Activated naive CD4-positive, alpha-beta T cell treated with anti-CD3 and anti-CD28 coated beads, Interleukin-2, amount 10 ng/mL, durations not matched to agents 7 days and 5 days (primary cell): ENCODE results near the gene BCL2L1.

Experiments
- CTCF ChIA-PET: fragments of 350-600 bp; sonication (Branson Sonifier 250); formaldehyde crosslinking; loops from one replicate; lab custom pipeline; 2021; ENCODE audit warnings: antibody characterized with exemption; lab: Charles Lee
- DNase-seq: peaks from one replicate; pipeline ENCODE4 v3.0.0-alpha.2; 2020
- H3K27ac Mint-ChIP-seq: one replicate; pipeline ENCODE4 v1.8.0; 2021; ENCODE audit warnings: mild to moderate bottlenecking, moderate library complexity, mixed read lengths
- H3K27me3 Mint-ChIP-seq: one replicate; pipeline ENCODE4 v1.8.0; 2021; ENCODE audit warnings: mild to moderate bottlenecking, mixed read lengths
- H3K36me3 Mint-ChIP-seq: one replicate; pipeline ENCODE4 v1.8.0; 2021; ENCODE audit warnings: mixed read lengths
- H3K4me1 Mint-ChIP-seq: one replicate; pipeline ENCODE4 v1.8.0; 2021; ENCODE audit warnings: mixed read lengths
- H3K4me3 Mint-ChIP-seq: one replicate; pipeline ENCODE4 v1.8.0; 2021; ENCODE audit warnings: mild to moderate bottlenecking, moderate library complexity, mixed read lengths
- H3K9me3 Mint-ChIP-seq: one replicate; pipeline ENCODE4 v1.8.0; 2021; ENCODE audit warnings: mixed read lengths

The BCL2L1 gene

GRCh38 chr20:31746068-31746878 is 23.6 kb upstream of the BCL2L1 start:
- no peaks in the 10 kb centered on the region for H3K27me3 Mint-ChIP-seq
- H3K36me3 Mint-ChIP-seq = peaks cover 54% of the 10 kb centered on the region
- CTCF ChIA-PET = interaction anchor here (1.6 kb wide), 1 partner anchor 22 kb away, joined by 3 read pairs; no protein-coding TSS in a partner anchor
- no peak overlapping the region for H3K4me3 Mint-ChIP-seq
- no peak for DNase-seq
- H3K9me3 Mint-ChIP-seq = no peaks in the 10 kb centered on the region
- peak overlapping the region; percentile 81 for H3K27ac Mint-ChIP-seq
- H3K4me1 Mint-ChIP-seq = peaks cover 42% of the 10 kb centered on the region

- Mint-ChIP-seq H3K9me3 (no peaks in the 10 kb centered on the region), H3K4me3 (no peak overlapping the region), H3K4me1 (peaks cover 14% of the 10 kb centered on the region), H3K27me3 (peaks cover 9% of the 10 kb centered on the region), H3K36me3 (peaks cover 22% of the 10 kb centered on the region), H3K27ac (no peak overlapping the region)
- DNase-seq = no peak
- CTCF ChIA-PET = interaction anchor here (0.7 to 2.5 kb wide), 2 partner anchors 65 to 107 kb away, joined by 3 to 12 read pairs; no protein-coding TSS in a partner anchor
Observed at GRCh38 chr20:31740656-31741323, 18.1 kb upstream of the BCL2L1 start.

- Mint-ChIP-seq H3K4me1 (peaks cover 9% of the 10 kb centered on the region), H3K9me3 (no peaks in the 10 kb centered on the region), H3K36me3 (peaks cover 16% of the 10 kb centered on the region), H3K4me3 (no peak overlapping the region), H3K27ac (no peak overlapping the region), H3K27me3 (peaks cover 9% of the 10 kb centered on the region)
- CTCF ChIA-PET = interaction anchor here (1.0 to 3.2 kb wide), 4 partner anchors 16 to 127 kb away, joined by 3 to 17 read pairs (median 10); no protein-coding TSS in a partner anchor
- DNase-seq = no peak
Observed at GRCh38 chr20:31740208-31740607, 17.5 kb upstream of the BCL2L1 start.

DNA sequence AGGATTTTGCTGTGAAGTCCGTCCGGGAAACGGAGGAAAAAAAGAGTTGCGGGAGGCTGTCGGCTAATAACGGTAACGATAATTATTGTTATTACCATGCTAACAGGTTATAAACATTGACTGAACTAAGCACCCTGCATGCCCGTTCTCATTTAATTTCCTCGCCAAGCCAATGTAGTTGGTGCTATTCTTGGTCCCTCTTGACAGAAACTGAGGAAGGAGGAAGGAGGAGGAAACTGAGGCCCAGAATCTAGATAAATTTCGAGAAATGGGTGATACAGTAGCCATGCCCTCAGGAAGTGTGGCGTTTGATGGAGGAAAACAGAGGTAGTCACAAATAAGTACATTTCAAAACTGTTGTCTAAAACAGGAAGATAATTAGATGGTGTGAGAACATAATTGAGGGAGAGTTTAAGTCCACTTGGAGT is 16.9 kb upstream of the BCL2L1 start:
- DNase-seq = no peak
- peaks cover 12% of the 10 kb centered on the region for H3K36me3 Mint-ChIP-seq
- peaks cover 9% of the 10 kb centered on the region for H3K27me3 Mint-ChIP-seq
- no peak overlapping the region for H3K27ac Mint-ChIP-seq
- H3K4me3 Mint-ChIP-seq = no peak overlapping the region
- peaks cover 8% of the 10 kb centered on the region for H3K4me1 Mint-ChIP-seq
- H3K9me3 Mint-ChIP-seq = no peaks in the 10 kb centered on the region
- CTCF ChIA-PET = interaction anchor here (1.0 to 3.2 kb wide), 4 partner anchors 16 to 127 kb away, joined by 3 to 17 read pairs (median 10); no protein-coding TSS in a partner anchor

- Mint-ChIP-seq H3K4me3 (no peak within 1 kb of the TSS), H3K36me3 (peaks cover 8% of the 10 kb centered on the region), H3K27ac (no peak within 1 kb of the TSS), H3K27me3 (peaks cover 11% of the 10 kb centered on the region), H3K4me1 (peaks cover 8% of the 10 kb centered on the region), H3K9me3 (no peaks in the 10 kb centered on the region)
- CTCF ChIA-PET = interaction anchor here (1.0 to 3.2 kb wide), 4 partner anchors 15 to 126 kb away, joined by 3 to 17 read pairs (median 10); no protein-coding TSS in a partner anchor
- DNase-seq = peak; percentile 91
Observed at GRCh38 chr20:31738729-31739549, 16.3 kb upstream of the BCL2L1 start, which contains the start of gene TPX2. Gene TPX2, plus strand, starts transcription at chr20:31739290. Its CDS starts 18,187 bp downstream, at chr20:31757477.

GRCh38 chr20:31731321-31731717 is 8.7 kb upstream of the BCL2L1 start:
- Mint-ChIP-seq H3K27ac (no peak overlapping the region), H3K36me3 (no peaks in the 10 kb centered on the region), H3K27me3 (peaks cover 13% of the 10 kb centered on the region), H3K9me3 (no peaks in the 10 kb centered on the region), H3K4me3 (no peak overlapping the region), H3K4me1 (no peaks in the 10 kb centered on the region)
- DNase-seq = no peak
- CTCF ChIA-PET = no interaction called here

GRCh38 chr20:31723319-31724078 is 831 bp upstream of the BCL2L1 start:
- Mint-ChIP-seq H3K4me3 (peak overlapping the region; percentile 96), H3K4me1 (peaks cover 28% of the 10 kb centered on the region), H3K27ac (peak overlapping the region; percentile 97), H3K9me3 (no peaks in the 10 kb centered on the region), H3K36me3 (peaks cover 38% of the 10 kb centered on the region), H3K27me3 (no peaks in the 10 kb centered on the region)
- CTCF ChIA-PET = interaction anchor here (0.6 to 10.5 kb wide), 34 partner anchors 8 to 165 kb away, joined by 3 to 348 read pairs (median 5); partner anchors contain the start of gene TPX2
- DNase-seq = peak; percentile 97

DNA sequence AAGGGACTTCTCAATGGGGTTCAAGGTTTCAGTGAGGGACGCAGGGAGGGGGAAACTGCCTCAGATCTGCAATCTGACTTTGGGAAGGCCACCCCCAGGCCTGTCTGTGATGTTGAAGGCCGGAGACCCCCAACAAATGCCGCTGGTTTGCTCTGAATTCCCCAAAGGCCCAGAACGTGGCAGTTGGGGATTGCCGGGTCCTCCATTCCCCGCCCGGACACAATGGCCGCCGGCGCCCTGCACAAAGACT is 326 bp upstream of the BCL2L1 start:
- DNase-seq = no peak
- Mint-ChIP-seq H3K27me3 (no peaks in the 10 kb centered on the region), H3K9me3 (no peaks in the 10 kb centered on the region), H3K36me3 (peaks cover 39% of the 10 kb centered on the region), H3K27ac (peak overlapping the region; percentile 97), H3K4me1 (peaks cover 32% of the 10 kb centered on the region), H3K4me3 (peak overlapping the region; percentile 96)
- CTCF ChIA-PET = interaction anchor here (0.9 to 10.5 kb wide), 23 partner anchors 11 to 161 kb away, joined by 3 to 348 read pairs (median 7); partner anchors contain the start of gene TPX2

GRCh38 chr20:31721408-31722256 is 1.0 kb downstream of the BCL2L1 start:
- H3K36me3 Mint-ChIP-seq = peaks cover 53% of the 10 kb centered on the region
- peak; percentile 28 for DNase-seq

GRCh38 chr20:31720486-31721407 is 1.9 kb downstream of the BCL2L1 start:
- Mint-ChIP-seq H3K4me3 (peak overlapping the region; percentile 96), H3K4me1 (peaks cover 54% of the 10 kb centered on the region), H3K27me3 (no peaks in the 10 kb centered on the region), H3K9me3 (no peaks in the 10 kb centered on the region), H3K27ac (peak overlapping the region; percentile 97), H3K36me3 (peaks cover 61% of the 10 kb centered on the region)
- CTCF ChIA-PET = interaction anchor here (0.6 to 10.5 kb wide), 12 partner anchors 10 to 115 kb away, joined by 3 to 348 read pairs (median 7); partner anchors contain the start of gene ID1
- peak; percentile 54 for DNase-seq

More at GRCh38 chr20:31721408-31722256, 1.0 kb downstream of the BCL2L1 start:
- Mint-ChIP-seq H3K27ac (peak overlapping the region; percentile 97), H3K27me3 (no peaks in the 10 kb centered on the region), H3K4me1 (peaks cover 45% of the 10 kb centered on the region), H3K9me3 (no peaks in the 10 kb centered on the region), H3K4me3 (peak overlapping the region; percentile 96)
- CTCF ChIA-PET = interaction anchor here (0.6 to 10.5 kb wide), 8 partner anchors 10 to 87 kb away, joined by 3 to 348 read pairs (median 8); no protein-coding TSS in a partner anchor

GRCh38 chr20:31719644-31720485 is 2.8 kb downstream of the BCL2L1 start:
- H3K9me3 Mint-ChIP-seq = no peaks in the 10 kb centered on the region
- peak overlapping the region; percentile 96 for H3K4me3 Mint-ChIP-seq
- peaks cover 58% of the 10 kb centered on the region for H3K4me1 Mint-ChIP-seq
- peaks cover 67% of the 10 kb centered on the region for H3K36me3 Mint-ChIP-seq
- H3K27me3 Mint-ChIP-seq = no peaks in the 10 kb centered on the region
- peak overlapping the region; percentile 97 for H3K27ac Mint-ChIP-seq
- CTCF ChIA-PET = interaction anchor here (0.8 to 10.5 kb wide), 10 partner anchors 9 to 115 kb away, joined by 3 to 348 read pairs (median 7); partner anchors contain the start of gene ID1
- no peak for DNase-seq
